Measurements from ENCODE around the gene TFCP2L1.

DNA sequence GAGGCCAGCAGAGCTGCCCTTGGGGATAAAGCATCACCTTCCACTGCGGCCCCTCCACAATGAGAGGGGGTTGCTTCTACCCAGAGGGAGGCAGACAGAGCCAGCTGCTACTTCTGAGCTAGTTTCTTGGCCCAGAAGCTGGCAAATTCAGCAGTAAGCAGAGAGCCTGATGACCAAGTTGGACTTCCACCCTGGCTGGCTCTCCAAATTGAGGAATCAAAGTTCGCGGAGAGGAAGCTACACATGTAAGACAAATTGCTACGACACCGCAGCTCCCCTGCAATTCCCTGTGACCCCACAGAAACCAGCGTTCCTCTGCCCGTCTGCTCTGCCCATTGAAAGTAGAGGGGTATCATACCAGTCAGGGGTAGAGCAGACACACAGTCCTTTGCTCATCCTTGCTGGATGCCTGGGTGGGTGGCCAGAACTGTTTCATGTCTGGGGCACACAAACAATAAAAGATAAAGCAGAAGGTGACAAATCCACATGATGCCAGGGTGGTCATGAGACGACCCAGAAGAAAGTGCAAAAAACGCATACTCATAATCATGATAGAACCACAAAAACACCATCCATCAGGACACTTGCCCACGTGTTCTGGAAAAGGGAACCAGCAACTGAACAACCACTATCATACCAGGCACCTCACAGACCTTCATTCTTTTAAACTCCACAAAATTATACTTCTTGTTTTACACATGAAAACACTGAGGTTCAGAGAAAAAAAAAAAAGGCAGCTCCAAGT is 5.4 kb downstream of the TFCP2L1 start:
- TF ChIP-seq, protein P1, sequence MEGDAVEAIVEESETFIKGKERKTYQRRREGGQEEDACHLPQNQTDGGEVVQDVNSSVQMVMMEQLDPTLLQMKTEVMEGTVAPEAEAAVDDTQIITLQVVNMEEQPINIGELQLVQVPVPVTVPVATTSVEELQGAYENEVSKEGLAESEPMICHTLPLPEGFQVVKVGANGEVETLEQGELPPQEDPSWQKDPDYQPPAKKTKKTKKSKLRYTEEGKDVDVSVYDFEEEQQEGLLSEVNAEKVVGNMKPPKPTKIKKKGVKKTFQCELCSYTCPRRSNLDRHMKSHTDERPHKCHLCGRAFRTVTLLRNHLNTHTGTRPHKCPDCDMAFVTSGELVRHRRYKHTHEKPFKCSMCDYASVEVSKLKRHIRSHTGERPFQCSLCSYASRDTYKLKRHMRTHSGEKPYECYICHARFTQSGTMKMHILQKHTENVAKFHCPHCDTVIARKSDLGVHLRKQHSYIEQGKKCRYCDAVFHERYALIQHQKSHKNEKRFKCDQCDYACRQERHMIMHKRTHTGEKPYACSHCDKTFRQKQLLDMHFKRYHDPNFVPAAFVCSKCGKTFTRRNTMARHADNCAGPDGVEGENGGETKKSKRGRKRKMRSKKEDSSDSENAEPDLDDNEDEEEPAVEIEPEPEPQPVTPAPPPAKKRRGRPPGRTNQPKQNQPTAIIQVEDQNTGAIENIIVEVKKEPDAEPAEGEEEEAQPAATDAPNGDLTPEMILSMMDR (IDR thresholded peaks at IDR 0.05; ENCODE audit: insufficient read depth, low read length, poor library complexity, severe bottlenecking) = no peak
- no peak for TF ChIP-seq EZH2phosphoT487 (conservative IDR thresholded peaks at IDR 0.05; ENCODE audit: low read length)
